DND-41 (cell line): Measurements from ENCODE around the gene NDUFAF5.

Source experiments
- CTCF ChIP-seq: IDR thresholded peaks from 2 replicates; pipeline ENCODE4 v1.5.1; 2012; ENCODE audit warnings: borderline replicate concordance, low read length, moderate library complexity, mild to moderate bottlenecking; ENCODE audit not compliant: poor library complexity, severe bottlenecking; ENCODE audit errors: extremely low read depth
- EZH2 ChIP-seq: IDR thresholded peaks from 3 replicates; pipeline ENCODE4 v1.6.1; 2012; ENCODE audit warnings: borderline replicate concordance, low read depth, mild to moderate bottlenecking, moderate library complexity, low read length, inconsistent platforms; ENCODE audit not compliant: severe bottlenecking

- TF ChIP-seq EZH2 (no peak), CTCF (no peak)
These were observed 44.8 kb upstream of the NDUFAF5 start for GRCh38 chr20:13739731-13740649.
